HG03521 (cell line): ENCODE measurements around the gene GK.
A peak's percentile ranks its signal among the peaks of the same experiment; 100 is the strongest.
"Not testable (repeated sequence)": the region's sequence is repeated elsewhere in the genome, so short reads cannot be mapped to it uniquely, and the experiment has no call there.

ENCODE experiments used
- ATAC-seq: cut with Tn5 transposase; IDR thresholded peaks from one replicate; pipeline ENCODE4 v1.9.1; 2021; ENCODE audit warnings: mild to moderate bottlenecking, moderate library complexity; ENCODE audit not compliant: unreplicated experiment

The GK gene

GRCh38 chrX:30653415-30654131, at the start of gene GK:
Gene GK, plus strand, starts transcription at chrX:30653423. Its CDS starts 115 bp downstream, at chrX:30653538.
- peak; percentile 8 for ATAC-seq

GRCh38 chrX:30607155-30607554, 46.1 kb upstream of the GK start:
- no peak for ATAC-seq

- ATAC-seq: no peak
Observed at GRCh38 chrX:30610026-30610425, 43.2 kb upstream of the GK start.

GRCh38 chrX:30612250-30612655, 41.0 kb upstream of the GK start:
- ATAC-seq: no peak

- no peak for ATAC-seq
Observed at GRCh38 chrX:30613721-30614120, 39.5 kb upstream of the GK start.

- ATAC-seq: no peak
Observed at GRCh38 chrX:30615229-30615628, 38.0 kb upstream of the GK start.

- ATAC-seq: no peak
Observed at GRCh38 chrX:30618160-30618765, 35.0 kb upstream of the GK start.

GRCh38 chrX:30620125-30620524, 33.1 kb upstream of the GK start:
- ATAC-seq: no peak

GRCh38 chrX:30620980-30621618, 32.1 kb upstream of the GK start:
- ATAC-seq: no peak

- no peak for ATAC-seq
Observed at GRCh38 chrX:30622361-30622760, 30.9 kb upstream of the GK start.

GRCh38 chrX:30626402-30626801, 26.8 kb upstream of the GK start:
- ATAC-seq: no peak

GRCh38 chrX:30627818-30628652, 25.2 kb upstream of the GK start:
- ATAC-seq: no peak

- not testable (repeated sequence) for ATAC-seq
Observed at GRCh38 chrX:30634070-30634469, 19.2 kb upstream of the GK start.

GRCh38 chrX:30635630-30636029, 17.6 kb upstream of the GK start:
- no peak for ATAC-seq

- ATAC-seq: no peak
Observed at GRCh38 chrX:30637874-30638815, 15.1 kb upstream of the GK start.

GRCh38 chrX:30639702-30640101, 13.5 kb upstream of the GK start:
- not testable (repeated sequence) for ATAC-seq

GRCh38 chrX:30642642-30643041, 10.6 kb upstream of the GK start:
- no peak for ATAC-seq

GRCh38 chrX:30643313-30643821, 9.9 kb upstream of the GK start:
- no peak for ATAC-seq

GRCh38 chrX:30649859-30650258, 3.4 kb upstream of the GK start:
- no peak for ATAC-seq
